HEK293 (cell line): ENCODE measurements around the gene SETD2.

Experiments
- CTCF ChIP-seq: fragments of 450-650 bp; formaldehyde crosslinking; IDR thresholded peaks from 2 replicates; pipeline ENCODE4 v1.5.1; 2016; ENCODE audit warnings: missing biosample characterization, missing genetic modification characterization
- TRIM28 ChIP-seq: IDR thresholded peaks from 2 replicates; pipeline ENCODE4 v1.6.1; 2011; ENCODE audit warnings: low read length, control low read depth, borderline replicate concordance
- YY1 ChIP-seq: fragments of 450-650 bp; formaldehyde crosslinking; IDR thresholded peaks from 2 replicates; pipeline ENCODE4 v1.5.1; 2018; ENCODE audit warnings: missing biosample characterization, missing genetic modification characterization
- ZFP37 ChIP-seq: fragments of 450-650 bp; formaldehyde crosslinking; IDR thresholded peaks from 2 replicates; pipeline ENCODE4 v1.5.1; 2016; ENCODE audit warnings: missing biosample characterization, missing genetic modification characterization
- ZNF132 ChIP-seq: fragments of 450-650 bp; formaldehyde crosslinking; IDR thresholded peaks from 2 replicates; pipeline ENCODE4 v1.5.1; 2017; ENCODE audit warnings: missing biosample characterization, missing genetic modification characterization, borderline replicate concordance
- ZNF558 ChIP-seq: fragments of 450-650 bp; formaldehyde crosslinking; IDR thresholded peaks from 2 replicates; pipeline ENCODE4 v1.5.1; 2016; ENCODE audit warnings: missing biosample characterization, missing genetic modification characterization

GRCh38 chr3:47065058-47065457 lies 98.9 kb downstream of the SETD2 start:
- TF ChIP-seq TRIM28: no peak
- no peak for TF ChIP-seq ZNF132 (tag by site-specific recombination)
- TF ChIP-seq CTCF (tag by site-specific recombination): no peak
- TF ChIP-seq ZFP37: no peak
- no peak for TF ChIP-seq ZNF558 (tag by site-specific recombination)
- TF ChIP-seq YY1 (tag by site-specific recombination): no peak
